GM03348 (cell line): ENCODE results near the gene LEMD2.

Experiments
- DNase-seq: peaks from one replicate; pipeline ENCODE4 v3.0.0; 2012; ENCODE audit warnings: low spot score

Gene LEMD2

GRCh38 chr6:33819021-33819420 is 30.1 kb upstream of the LEMD2 start:
- DNase-seq, result no peak

DNA sequence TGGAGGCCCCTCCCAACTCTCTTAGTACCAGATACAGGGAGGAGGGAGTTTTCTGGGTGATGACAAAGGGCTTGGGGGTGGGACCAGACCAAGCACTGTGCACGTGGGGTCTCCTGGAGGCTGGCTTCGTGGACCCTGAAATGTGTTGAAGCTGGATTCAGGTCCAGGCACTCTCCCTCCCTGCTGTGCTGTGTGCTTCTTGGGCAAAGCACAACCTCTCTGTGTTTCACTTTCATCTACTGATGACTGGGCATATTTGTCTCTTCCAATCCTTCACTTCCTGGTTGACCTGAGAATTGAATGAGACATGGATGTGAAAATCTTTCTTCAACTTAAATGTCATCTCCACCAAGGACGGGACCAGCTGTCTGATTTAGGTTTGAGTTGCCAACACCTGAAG is 29.4 kb upstream of the LEMD2 start:
- no peak for DNase-seq

DNA sequence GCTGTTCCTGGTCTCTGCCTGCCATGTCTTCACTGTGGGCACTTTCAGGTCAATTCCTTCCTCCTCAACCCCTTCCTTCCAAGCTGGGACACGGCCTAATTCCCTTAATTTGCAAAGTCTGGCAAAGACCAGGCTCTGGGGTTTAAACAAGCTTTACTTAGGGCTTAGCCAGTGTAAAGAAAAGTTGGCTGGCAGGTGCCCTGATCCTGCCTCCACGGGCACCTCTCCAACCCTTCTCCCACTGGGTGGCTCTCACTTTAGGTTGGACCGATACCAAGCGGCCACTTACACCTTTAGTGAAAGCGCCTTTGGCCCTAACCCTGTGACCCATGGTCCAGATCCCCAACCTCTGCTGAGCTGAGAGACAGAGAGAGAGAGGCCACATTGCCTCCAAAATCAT is 28.6 kb upstream of the LEMD2 start:
- DNase-seq, result no peak

- DNase-seq, result no peak
These were observed 28.0 kb upstream of the LEMD2 start for GRCh38 chr6:33816911-33817310.

DNA sequence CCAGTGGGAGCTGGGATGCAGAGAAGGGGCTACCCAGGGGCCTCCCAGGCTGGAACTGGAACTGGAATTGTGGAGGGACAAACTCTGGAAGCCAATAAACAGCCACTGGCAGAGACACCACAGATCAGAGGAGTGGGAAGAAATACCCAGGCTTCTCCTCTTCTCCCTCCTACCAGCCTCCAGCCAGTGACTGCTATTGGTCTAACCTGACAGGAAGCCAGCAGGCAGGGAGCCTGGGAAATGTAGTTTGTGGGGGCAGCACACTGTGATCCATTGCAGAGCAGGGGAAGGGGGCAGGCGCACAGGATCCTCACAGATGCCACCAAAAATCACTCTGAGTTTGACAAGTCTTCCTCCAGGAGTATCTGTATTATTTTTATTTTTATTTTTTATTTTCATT is 26.9 kb upstream of the LEMD2 start:
- DNase-seq, result no peak

- DNase-seq, result no peak
These were observed 25.4 kb upstream of the LEMD2 start for GRCh38 chr6:33813990-33814985.

GRCh38 chr6:33813246-33813904 is 24.4 kb upstream of the LEMD2 start:
- no peak for DNase-seq

DNA sequence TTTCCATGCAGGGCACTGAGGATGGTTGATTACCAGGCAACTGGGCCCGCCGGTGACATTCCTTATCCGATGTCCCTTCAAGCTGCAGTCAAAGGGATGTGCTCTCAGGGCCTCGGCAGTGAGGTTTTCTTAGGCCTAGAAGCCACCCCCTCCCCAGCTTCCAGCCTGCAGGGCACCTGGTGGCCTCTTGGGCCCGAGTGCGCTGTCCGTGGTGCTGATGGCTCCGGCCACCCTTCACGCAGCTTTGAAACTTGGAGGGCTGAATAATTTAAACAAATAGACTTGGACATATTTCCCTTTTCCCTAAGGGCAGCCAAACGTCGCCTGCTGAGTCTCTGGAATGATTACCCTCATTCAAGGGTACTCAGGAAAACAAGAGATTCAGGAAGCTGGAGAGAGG is 23.7 kb upstream of the LEMD2 start:
- DNase-seq, result peak; percentile 81

DNA sequence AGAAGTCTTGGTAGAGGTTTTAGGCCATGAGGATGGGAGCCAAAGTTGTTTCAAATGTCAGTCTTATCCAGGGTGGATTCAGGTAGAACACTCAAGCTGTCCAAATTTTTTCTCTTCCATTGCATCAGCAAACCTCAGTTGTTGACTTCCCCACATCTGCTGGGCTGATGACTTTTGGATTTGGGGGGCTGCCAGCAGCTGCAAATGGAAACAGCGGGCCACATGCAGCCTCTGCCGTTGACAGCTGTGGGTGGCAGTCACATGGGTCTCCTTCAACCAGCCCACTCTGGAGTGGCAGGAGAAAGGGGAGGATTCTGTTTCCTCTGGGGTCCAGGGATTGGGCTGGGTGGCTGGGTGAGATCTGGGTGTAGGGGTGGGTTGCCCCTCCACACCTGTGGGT is 20.7 kb upstream of the LEMD2 start:
- DNase-seq, result no peak

GRCh38 chr6:33808641-33809180 is 19.8 kb upstream of the LEMD2 start:
- DNase-seq, result no peak

DNA sequence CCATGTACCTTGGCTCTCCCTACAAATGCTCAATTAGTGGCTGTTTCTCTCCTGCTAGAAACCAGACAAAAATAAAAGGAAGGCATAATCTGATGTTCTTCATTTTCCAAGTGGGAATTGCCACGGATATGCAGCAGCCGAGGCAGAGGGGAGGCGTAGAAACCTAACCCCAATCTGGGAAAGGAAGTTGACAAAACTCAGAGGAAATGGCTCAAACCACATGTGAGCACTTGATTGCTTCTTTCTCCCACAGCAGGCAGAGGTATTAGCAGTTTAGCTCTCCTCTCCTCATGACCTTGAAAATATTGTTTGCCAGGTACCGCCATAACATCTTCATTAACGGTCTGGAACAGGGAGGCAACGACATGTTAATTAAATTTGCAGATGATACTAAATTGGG is 18.7 kb upstream of the LEMD2 start:
- DNase-seq, result no peak

DNA sequence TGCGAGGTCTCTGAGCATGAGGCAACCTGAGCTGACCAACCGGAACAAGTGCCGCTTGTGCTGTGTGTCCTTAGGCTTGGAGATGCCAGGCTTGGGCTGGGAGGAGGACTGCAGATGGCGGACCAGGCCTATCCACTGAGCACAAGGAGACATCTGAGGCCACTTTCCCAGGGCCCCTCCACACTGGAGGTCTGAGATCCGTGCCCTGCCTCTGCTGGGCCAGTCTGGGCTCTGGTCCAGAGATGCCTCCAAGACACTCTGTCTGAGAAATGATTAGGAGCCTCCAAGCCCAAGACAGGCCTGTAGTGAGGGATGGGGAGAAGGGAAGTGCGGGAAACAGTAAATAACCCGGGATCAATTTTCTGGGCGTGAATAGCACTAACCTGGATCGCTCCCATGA is 17.9 kb upstream of the LEMD2 start:
- DNase-seq, result no peak

GRCh38 chr6:33803571-33804053 is 14.7 kb upstream of the LEMD2 start, which contains the start of gene MLN:
TSS of gene MLN (minus strand) at chr6:33804003. CDS start at chr6:33801163, 2,840 bp downstream.
- no peak for DNase-seq

DNA sequence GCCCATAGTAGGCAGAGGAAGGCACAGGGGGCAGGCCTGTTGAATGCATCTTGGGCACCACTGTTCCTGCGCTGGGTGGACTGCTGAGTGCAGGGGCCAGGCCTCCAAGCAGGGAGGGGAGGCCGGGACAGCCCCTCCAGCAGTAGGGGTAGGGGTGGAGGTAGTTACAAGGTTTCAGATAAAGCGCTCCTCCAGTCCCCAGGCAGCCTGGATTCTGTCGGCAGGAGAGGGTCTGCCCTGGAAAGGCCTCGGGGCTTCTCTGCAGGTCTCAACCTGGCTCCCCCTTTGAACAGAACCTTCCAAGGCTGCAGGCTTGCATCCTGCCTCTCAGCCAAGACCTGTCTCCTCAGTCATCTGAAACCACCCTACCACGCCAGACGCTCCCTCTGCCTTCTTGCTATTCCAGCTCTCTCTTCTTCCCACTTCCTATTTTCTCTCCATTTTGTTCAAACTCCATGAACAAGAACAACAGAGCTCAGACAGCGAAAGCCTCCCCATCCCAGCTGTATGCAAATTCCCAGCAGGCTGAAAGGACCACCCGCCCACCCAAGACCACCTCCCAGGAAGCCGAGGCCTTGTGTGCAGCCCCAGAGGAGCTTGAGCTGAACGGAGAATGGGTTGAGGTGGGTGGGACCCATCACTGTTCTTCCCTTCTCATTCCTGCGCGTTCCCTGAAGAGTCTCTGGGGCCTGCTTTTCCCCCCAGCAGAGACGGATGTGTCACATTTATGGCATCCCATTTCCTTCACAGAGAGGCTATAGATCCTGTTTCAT is 13.4 kb upstream of the LEMD2 start:
- DNase-seq, result no peak

DNA sequence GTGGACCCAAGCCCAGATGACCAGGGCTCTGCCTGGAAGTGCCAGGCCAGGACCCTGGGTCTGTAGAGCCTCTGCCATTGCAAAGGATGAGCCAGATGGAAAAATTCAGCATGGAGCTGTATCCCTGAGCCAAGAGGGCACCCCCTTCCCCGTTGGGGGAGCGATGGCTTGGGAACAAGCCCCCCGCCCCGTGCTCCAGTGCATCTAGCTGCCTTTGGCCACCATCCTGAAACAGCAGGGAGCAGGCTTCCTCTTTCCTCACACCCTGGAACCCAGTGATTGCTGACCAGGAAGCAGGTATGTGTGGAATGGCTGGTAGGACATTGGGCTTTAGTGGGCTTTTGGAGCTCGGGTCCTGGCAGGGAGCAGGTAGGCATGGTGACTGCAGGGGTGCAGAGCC is 12.7 kb upstream of the LEMD2 start:
- no peak for DNase-seq

DNA sequence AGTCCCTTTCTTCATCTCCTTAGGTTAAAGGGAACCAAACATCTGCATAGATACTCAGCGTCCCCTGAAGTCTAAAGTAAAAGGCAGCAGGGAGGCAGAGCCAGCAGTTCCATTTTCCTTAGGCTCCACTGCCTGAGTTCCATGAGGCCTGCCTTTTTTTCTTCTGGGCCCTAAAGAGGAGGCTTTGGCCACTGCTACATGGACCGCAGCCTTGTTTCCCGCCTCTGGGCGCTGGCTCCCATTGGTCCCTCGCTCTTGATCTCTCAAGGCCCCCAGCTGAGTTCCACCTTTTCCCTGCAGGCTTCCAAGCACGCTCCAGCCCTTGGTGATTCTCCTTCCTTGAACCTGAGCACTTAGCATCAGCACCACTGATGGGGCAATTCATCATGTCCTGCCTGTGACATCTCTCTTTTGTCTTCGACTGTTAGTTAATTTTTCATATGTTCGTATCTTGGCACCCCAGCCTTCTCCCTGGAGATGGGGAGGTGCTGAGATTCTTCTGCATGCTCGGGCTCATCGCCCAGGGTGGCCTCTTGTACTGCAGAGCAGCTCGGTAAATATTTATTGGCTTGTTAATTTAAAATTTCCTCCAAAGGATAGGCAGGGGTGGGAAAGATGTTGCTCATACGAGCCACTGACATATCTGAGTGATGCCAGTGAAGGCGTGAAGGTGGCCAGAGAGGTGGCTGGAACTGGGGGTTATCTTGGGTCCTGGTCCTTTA is 11.5 kb upstream of the LEMD2 start:
- DNase-seq, result no peak

- DNase-seq, result peak; percentile 56
These were observed 10.7 kb upstream of the LEMD2 start for GRCh38 chr6:33799454-33800113.

DNA sequence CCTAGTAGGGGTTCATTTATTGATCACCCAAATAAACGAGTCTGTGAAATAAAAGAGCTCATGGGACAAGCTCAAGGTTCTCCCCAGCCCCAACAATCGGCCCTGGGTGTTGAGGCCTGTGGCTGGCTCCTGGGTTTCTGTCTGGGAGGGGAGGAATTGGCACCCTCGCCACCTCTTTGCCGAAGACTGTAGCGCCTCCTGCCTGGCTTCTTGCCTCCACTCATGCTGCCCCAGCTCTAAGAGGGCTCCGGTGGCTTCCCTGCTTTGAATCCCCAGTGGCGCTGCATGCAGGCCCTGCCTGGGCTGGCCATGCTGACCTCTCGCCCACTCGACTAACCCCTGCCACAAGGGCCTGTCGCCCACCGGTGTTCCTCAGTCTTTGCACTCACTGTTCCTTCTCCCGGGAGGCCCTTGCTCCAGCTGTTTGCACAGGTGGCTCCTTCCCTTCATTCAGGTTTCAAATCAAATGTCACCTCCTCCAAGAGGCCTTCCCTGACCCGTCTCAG is 9.5 kb upstream of the LEMD2 start:
- DNase-seq, result no peak

GRCh38 chr6:33797626-33798342 is 8.9 kb upstream of the LEMD2 start:
- no peak for DNase-seq
